ENCODE data around the gene PTPRM. TPM values are rescaled to one million over a fixed set of nuclear protein-coding genes. Genes with fewer than 3 reads are reported as not detected.

The PTPRM gene
- total RNA-seq, 4 donors from 2014 or later = 22.5 to 92.5 (median 39.2) TPM

DNA sequence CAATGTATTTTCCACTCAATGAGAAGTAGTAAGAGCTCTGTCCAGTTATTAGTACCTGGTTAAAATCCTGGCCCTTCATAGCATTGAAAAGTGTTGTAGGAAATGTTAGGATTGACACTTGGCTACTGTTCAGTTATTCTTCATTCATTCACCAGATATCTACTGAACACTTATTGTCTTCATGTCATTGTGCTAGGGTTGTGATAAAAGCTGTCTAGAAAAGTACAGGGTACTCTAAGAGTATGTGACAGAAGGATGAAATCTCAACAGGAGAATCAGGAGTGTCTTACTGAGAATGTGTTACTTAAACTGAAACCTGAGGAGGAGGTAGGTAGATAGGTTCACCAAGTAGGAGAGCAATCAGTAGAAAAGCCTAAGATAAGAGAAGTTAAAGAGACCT is 530.3 kb downstream of the PTPRM start:
- DNase-seq = no peak
- no peaks in the 10 kb centered on the region for H3K4me1 ChIP-seq
- H3K9me3 ChIP-seq = no peaks in the 10 kb centered on the region
- intact Hi-C loops (cut with DNase I; ENCODE audit: low total_unique reads) = no loop called here
- TF ChIP-seq, protein P1, sequence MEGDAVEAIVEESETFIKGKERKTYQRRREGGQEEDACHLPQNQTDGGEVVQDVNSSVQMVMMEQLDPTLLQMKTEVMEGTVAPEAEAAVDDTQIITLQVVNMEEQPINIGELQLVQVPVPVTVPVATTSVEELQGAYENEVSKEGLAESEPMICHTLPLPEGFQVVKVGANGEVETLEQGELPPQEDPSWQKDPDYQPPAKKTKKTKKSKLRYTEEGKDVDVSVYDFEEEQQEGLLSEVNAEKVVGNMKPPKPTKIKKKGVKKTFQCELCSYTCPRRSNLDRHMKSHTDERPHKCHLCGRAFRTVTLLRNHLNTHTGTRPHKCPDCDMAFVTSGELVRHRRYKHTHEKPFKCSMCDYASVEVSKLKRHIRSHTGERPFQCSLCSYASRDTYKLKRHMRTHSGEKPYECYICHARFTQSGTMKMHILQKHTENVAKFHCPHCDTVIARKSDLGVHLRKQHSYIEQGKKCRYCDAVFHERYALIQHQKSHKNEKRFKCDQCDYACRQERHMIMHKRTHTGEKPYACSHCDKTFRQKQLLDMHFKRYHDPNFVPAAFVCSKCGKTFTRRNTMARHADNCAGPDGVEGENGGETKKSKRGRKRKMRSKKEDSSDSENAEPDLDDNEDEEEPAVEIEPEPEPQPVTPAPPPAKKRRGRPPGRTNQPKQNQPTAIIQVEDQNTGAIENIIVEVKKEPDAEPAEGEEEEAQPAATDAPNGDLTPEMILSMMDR (IDR thresholded peaks at IDR 0.05) = no peak
- TF ChIP-seq EP300 (IDR thresholded peaks at IDR 0.05; ENCODE audit: low read depth) = no peak
- TF ChIP-seq POLR2AphosphoS5 (IDR thresholded peaks at IDR 0.05) = no peak
- TF ChIP-seq POLR2A (IDR thresholded peaks at IDR 0.05) = no peak
- in situ Hi-C loops (cut with MboI; ENCODE audit: low pct_ligation_motif_present in 1 of 4, low pct_unique_long_range_greater_than_20kb in 1 of 4, low sequenced_read_pairs in 3 of 4) = loop anchor here in 1 of 4 donors (25.0 kb wide), 1 partner anchor 110 kb away; no protein-coding TSS in a partner anchor
- no peak overlapping the region for H3K27ac ChIP-seq
- H3K27me3 ChIP-seq = no peaks in the 10 kb centered on the region
- H3K36me3 ChIP-seq = no peaks in the 10 kb centered on the region
- H3K4me3 ChIP-seq = no peak overlapping the region

DNA sequence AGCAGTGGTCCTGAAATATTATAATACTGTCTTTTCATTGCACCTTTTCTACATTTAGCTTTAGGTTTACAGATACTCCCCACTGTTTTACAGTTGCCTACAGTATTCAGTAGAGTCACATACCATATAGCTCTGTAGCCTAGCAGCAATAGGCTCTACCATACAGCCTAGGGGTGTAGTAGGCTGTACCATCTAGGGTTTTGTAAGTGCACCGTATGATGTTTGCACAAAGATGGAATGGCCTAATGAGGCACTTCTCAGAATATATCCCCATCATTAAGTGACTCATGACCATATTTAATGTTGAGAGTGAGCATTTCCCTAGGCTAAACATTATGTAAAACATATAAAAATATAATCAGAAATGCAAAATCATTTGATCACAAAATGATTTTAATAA is 530.8 kb downstream of the PTPRM start:
- in situ Hi-C loops (cut with MboI; ENCODE audit: low pct_ligation_motif_present in 1 of 4, low pct_unique_long_range_greater_than_20kb in 1 of 4, low sequenced_read_pairs in 3 of 4) (loop anchor here in 1 of 4 donors (25.0 kb wide), 1 partner anchor 111 kb away; no protein-coding TSS in a partner anchor), intact Hi-C loops (cut with DNase I; ENCODE audit: low total_unique reads) (no loop called here)
- TF ChIP-seq POLR2A (IDR thresholded peaks at IDR 0.05) = no peak
- no peak for TF ChIP-seq POLR2AphosphoS5 (IDR thresholded peaks at IDR 0.05)
- no peak for TF ChIP-seq EP300 (IDR thresholded peaks at IDR 0.05; ENCODE audit: low read depth)
- TF ChIP-seq, protein P1 (IDR thresholded peaks at IDR 0.05) = no peak
- Histone ChIP-seq H3K4me1 (no peaks in the 10 kb centered on the region), H3K36me3 (no peaks in the 10 kb centered on the region), H3K9me3 (no peaks in the 10 kb centered on the region), H3K27me3 (no peaks in the 10 kb centered on the region), H3K4me3 (no peak overlapping the region), H3K27ac (no peak overlapping the region)
- DNase-seq = no peak
- WGBS, 2 donors (ENCODE audit: low coverage in 1 of 2) = 74% methylated on average over 1 of the region's 1 CpG; no CpG with 5 or more reads in 1 of the 2 donors

GRCh38 chr18:8106603-8107002 is 539.5 kb downstream of the PTPRM start:
- Histone ChIP-seq H3K27me3 (no peaks in the 10 kb centered on the region), H3K4me3 (no peak overlapping the region), H3K4me1 (no peaks in the 10 kb centered on the region), H3K9me3 (no peaks in the 10 kb centered on the region), H3K27ac (no peak overlapping the region), H3K36me3 (no peaks in the 10 kb centered on the region)
- in situ Hi-C loops (cut with MboI; ENCODE audit: low pct_ligation_motif_present in 1 of 4, low pct_unique_long_range_greater_than_20kb in 1 of 4, low sequenced_read_pairs in 3 of 4) = no loop called here
- intact Hi-C loops (cut with DNase I; ENCODE audit: low total_unique reads) = no loop called here
- 84 to 85% methylated on average over 4 of the region's 4 CpGs for WGBS, 2 donors (ENCODE audit: low coverage in 1 of 2)
- no peak for DNase-seq
- TF ChIP-seq POLR2AphosphoS5 (IDR thresholded peaks at IDR 0.05) (no peak), EP300 (IDR thresholded peaks at IDR 0.05; ENCODE audit: low read depth) (no peak)
- TF ChIP-seq, protein P1 (IDR thresholded peaks at IDR 0.05) = no peak

DNA sequence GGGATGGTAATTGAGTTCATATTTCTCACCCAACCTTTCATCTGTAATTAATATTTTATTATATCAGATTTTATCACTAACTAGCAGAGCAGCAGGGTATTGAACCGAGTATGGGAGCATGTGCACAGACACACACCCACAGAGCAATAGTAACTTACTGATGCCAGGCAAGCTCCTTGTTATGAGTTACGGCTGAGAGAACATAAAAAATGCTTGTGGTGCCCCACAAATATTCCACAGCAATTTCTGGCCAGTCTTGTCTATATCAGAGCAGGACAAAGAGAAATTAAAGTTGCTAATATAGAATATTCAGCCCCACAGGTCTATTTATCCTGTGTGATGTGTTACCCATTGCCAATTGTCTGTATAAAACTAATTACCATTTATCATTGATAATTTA is 540.3 kb downstream of the PTPRM start:
- no peak for DNase-seq
- in situ Hi-C loops (cut with MboI; ENCODE audit: low pct_ligation_motif_present in 1 of 4, low pct_unique_long_range_greater_than_20kb in 1 of 4, low sequenced_read_pairs in 3 of 4) (no loop called here), intact Hi-C loops (cut with DNase I; ENCODE audit: low total_unique reads) (no loop called here)
- WGBS, 2 donors (ENCODE audit: low coverage in 1 of 2) = 72 to 92% methylated on average over 2 of the region's 2 CpGs
- Histone ChIP-seq H3K36me3 (no peaks in the 10 kb centered on the region), H3K4me3 (no peak overlapping the region), H3K4me1 (no peaks in the 10 kb centered on the region), H3K9me3 (no peaks in the 10 kb centered on the region), H3K27me3 (no peaks in the 10 kb centered on the region), H3K27ac (no peak overlapping the region)
- TF ChIP-seq, protein P1 (IDR thresholded peaks at IDR 0.05) = no peak
- TF ChIP-seq POLR2A (IDR thresholded peaks at IDR 0.05) (no peak), POLR2AphosphoS5 (IDR thresholded peaks at IDR 0.05) (no peak), EP300 (IDR thresholded peaks at IDR 0.05; ENCODE audit: low read depth) (no peak)
